Keratinocyte (primary cell): Measurements from ENCODE around the gene TXNRD2. TPM values are rescaled to one million over a fixed set of nuclear protein-coding genes. Genes with fewer than 3 reads are reported as not detected.

Experiments used
- DNase-seq: peaks from one replicate; pipeline ENCODE4 v3.0.0-alpha.2; 2011; ENCODE audit warnings: low read depth, missing footprints, low spot score
- FAIRE-seq: peaks from 2 replicates; lab custom pipeline; 2011; peaks lifted over from hg19 to GRCh38; lab: Jason Lieb, UNC
- H2AFZ ChIP-seq: 2 replicates; pipeline ENCODE4 v1.6.0; 2012; ENCODE audit warnings: low read length, control low read depth, inconsistent platforms; ENCODE audit not compliant: control insufficient read depth
- H3K27ac ChIP-seq: 2 replicates; pipeline ENCODE4 v1.5.1; 2011; ENCODE audit warnings: low read length; ENCODE audit not compliant: control insufficient read depth, insufficient read depth
- H3K27me3 ChIP-seq: 3 replicates; pipeline ENCODE4 v1.6.0; 2011; ENCODE audit warnings: low read length; ENCODE audit not compliant: control insufficient read depth, insufficient read depth; ENCODE audit errors: extremely low read depth
- H3K36me3 ChIP-seq, 2 experiments: 2 replicates in 1 of 2; 3 replicates in 1 of 2; pipeline ENCODE4 v1.5.1; 2011; ENCODE audit warnings: low read length in 2 of 2, mild to moderate bottlenecking in 1 of 2; ENCODE audit not compliant: control insufficient read depth in 2 of 2, insufficient read depth in 2 of 2; ENCODE audit errors: extremely low read depth in 1 of 2
- H3K4me1 ChIP-seq: 3 replicates; pipeline ENCODE4 v1.5.1; 2011; ENCODE audit warnings: low read length; ENCODE audit not compliant: control insufficient read depth, insufficient read depth; ENCODE audit errors: extremely low read depth
- H3K4me2 ChIP-seq: 3 replicates; pipeline ENCODE4 v1.6.0; 2011; ENCODE audit warnings: low read depth, low read length; ENCODE audit not compliant: control insufficient read depth, insufficient read depth; ENCODE audit errors: extremely low read depth
- H3K4me3 ChIP-seq, 3 experiments: fragments of 200-600 bp in 1 of 3; sonication (generic) in 1 of 3; 2 replicates in 2 of 3; 3 replicates in 1 of 3; pipeline ENCODE4 v1.5.1; 2011 to 2016; ENCODE audit warnings: low read length in 3 of 3, mild to moderate bottlenecking in 3 of 3, control low read depth in 2 of 3, inconsistent platforms in 1 of 3, low read depth in 1 of 3, mixed read lengths in 1 of 3, mixed run types in 1 of 3, moderate library complexity in 1 of 3; ENCODE audit not compliant: control insufficient read depth in 2 of 3, insufficient read depth in 2 of 3; ENCODE audit errors: extremely low read depth in 1 of 3
- H3K79me2 ChIP-seq: 2 replicates; pipeline ENCODE4 v1.6.0; 2012; ENCODE audit warnings: low read length; ENCODE audit not compliant: control insufficient read depth, insufficient read depth
- H3K9ac ChIP-seq: 3 replicates; pipeline ENCODE4 v1.6.0; 2011; ENCODE audit warnings: low read length; ENCODE audit not compliant: control insufficient read depth, insufficient read depth; ENCODE audit errors: extremely low read depth
- H3K9me1 ChIP-seq: 3 replicates; pipeline ENCODE4 v1.6.0; 2011; ENCODE audit warnings: low read length; ENCODE audit not compliant: control insufficient read depth, insufficient read depth; ENCODE audit errors: extremely low read depth
- H3K9me3 ChIP-seq: 2 replicates; pipeline ENCODE4 v1.5.1; 2012; ENCODE audit warnings: low read depth, low read length; ENCODE audit not compliant: control insufficient read depth
- H4K20me1 ChIP-seq: 3 replicates; pipeline ENCODE4 v1.6.0; 2011; ENCODE audit warnings: low read length; ENCODE audit not compliant: control insufficient read depth, insufficient read depth; ENCODE audit errors: extremely low read depth
- EZH2 ChIP-seq: IDR thresholded peaks from one replicate; pipeline ENCODE4 v1.6.1; 2012; ENCODE audit warnings: inconsistent platforms, mild to moderate bottlenecking, low read length, moderate library complexity
- dilution Hi-C: fragments of 300-500 bp; cut with MboI; formaldehyde crosslinking; loops from one replicate; pipeline ENCODE4 v1.7.0; 2020; ENCODE audit warnings: low sequenced_read_pairs; ENCODE audit not compliant: extremely low pct_ligation_motif_present
- polyA plus RNA-seq, 5 experiments: library from polyadenylated mRNA; depleted of rRNA in 3 of 5; stranded (reverse) in 3 of 5; stranded (forward) in 1 of 5; unstranded in 1 of 5; fragments of >200 nt; gene quantifications; 1 replicate in 1 of 5; 2 replicates in 3 of 5; 3 replicates in 1 of 5; pipeline versions ENCODE4 v1.2.1 to v1.2.3, GENCODE V29; 2011 to 2012; ENCODE audit warnings: missing spikeins in 2 of 5, low read depth in 1 of 5, low replicate concordance in 1 of 5
- TF ChIP-seq, protein P1 (sequence below), 3 experiments: IDR thresholded peaks in 1 of 3; conservative IDR thresholded peaks in 1 of 3; optimal IDR thresholded peaks in 1 of 3; 2 replicates in 2 of 3; 3 replicates in 1 of 3; pipeline versions ENCODE3 to v1.5.1; 2011; ENCODE audit warnings: low read length in 3 of 3, mild to moderate bottlenecking in 3 of 3, moderate library complexity in 2 of 3, control low read depth in 1 of 3, inconsistent platforms in 1 of 3; ENCODE audit not compliant: insufficient read depth in 2 of 3; ENCODE audit errors: extremely low read depth in 1 of 3

TXNRD2 gene
- polyA plus RNA-seq, 1 donor (not counting 4 experiments of a cell fraction or from before 2014, with no cell fraction given): 16.0 TPM

DNA sequence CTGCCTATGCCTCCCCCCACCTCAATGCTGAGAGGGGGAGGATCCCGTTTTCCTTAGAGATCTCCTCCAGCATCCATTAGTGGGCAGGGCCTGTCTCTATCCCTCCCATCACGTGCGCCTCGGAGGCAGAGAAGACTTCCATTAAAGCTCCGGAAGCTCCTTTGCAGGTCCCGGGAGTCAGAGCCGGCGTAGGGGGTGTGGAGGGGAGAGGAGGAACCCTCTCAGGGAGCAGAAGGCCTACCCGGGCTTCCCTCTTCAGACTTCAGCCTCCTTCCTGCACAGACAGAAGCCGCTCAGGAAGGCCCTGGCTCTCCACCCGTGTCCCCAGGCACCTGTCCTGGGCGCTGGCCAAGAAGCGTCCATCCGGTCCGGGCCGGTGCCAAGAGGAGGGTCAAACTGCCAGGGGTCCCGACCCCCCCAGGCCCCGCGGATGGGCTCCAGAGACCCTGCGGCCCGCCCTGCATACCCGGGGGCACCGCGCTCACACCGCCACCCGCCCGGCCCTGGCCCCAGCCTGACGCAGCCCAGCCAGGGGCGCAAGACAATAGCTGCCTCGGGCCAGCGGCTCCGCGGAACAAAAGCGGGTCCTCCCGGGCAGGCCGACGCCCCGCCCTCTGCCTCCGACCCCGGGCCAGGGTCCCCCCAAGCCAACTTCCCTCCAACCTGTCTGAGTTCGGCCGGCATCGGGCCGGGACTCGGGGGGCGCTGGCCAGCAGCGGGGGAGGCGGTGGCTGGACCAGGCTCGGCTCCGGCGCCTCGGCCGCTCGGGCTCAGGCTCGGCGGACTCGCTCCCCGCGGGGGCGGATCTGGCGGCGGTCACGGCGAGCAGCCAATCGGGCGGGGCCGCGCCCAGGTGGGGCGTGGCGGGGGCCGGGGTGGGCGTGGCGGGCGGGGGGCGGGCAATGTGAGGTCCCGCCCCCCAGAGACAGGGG lies 45.1 kb upstream of the TXNRD2 start:
- H2AFZ ChIP-seq: peak overlapping the region; percentile 71
- no peaks in the 10 kb centered on the region for H3K79me2 ChIP-seq
- H3K36me3 ChIP-seq: no peaks in the 10 kb centered on the region
- H3K9ac ChIP-seq: peak overlapping the region; percentile 75
- dilution Hi-C loops: no loop called here
- peaks cover 5% of the 10 kb centered on the region for H3K9me1 ChIP-seq
- H3K27me3 ChIP-seq: no peaks in the 10 kb centered on the region
- H3K4me3 ChIP-seq: peak overlapping the region; percentile 71 to 80 (median 72)
- no peak for TF ChIP-seq EZH2
- TF ChIP-seq, protein P1, sequence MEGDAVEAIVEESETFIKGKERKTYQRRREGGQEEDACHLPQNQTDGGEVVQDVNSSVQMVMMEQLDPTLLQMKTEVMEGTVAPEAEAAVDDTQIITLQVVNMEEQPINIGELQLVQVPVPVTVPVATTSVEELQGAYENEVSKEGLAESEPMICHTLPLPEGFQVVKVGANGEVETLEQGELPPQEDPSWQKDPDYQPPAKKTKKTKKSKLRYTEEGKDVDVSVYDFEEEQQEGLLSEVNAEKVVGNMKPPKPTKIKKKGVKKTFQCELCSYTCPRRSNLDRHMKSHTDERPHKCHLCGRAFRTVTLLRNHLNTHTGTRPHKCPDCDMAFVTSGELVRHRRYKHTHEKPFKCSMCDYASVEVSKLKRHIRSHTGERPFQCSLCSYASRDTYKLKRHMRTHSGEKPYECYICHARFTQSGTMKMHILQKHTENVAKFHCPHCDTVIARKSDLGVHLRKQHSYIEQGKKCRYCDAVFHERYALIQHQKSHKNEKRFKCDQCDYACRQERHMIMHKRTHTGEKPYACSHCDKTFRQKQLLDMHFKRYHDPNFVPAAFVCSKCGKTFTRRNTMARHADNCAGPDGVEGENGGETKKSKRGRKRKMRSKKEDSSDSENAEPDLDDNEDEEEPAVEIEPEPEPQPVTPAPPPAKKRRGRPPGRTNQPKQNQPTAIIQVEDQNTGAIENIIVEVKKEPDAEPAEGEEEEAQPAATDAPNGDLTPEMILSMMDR (optimal IDR thresholded peaks at IDR 0.05 in 1 of 3, IDR thresholded peaks at IDR 0.05 in 1 of 3, conservative IDR thresholded peaks at IDR 0.05 in 1 of 3; ENCODE audit: extremely low read depth in 1 of 3, insufficient read depth in 2 of 3, low read length in 3 of 3): no peak
- H3K9me3 ChIP-seq: no peaks in the 10 kb centered on the region
- peak overlapping the region; percentile 90 for H3K4me2 ChIP-seq
- DNase-seq: no peak
- H4K20me1 ChIP-seq: no peaks in the 10 kb centered on the region
- peaks cover 39% of the 10 kb centered on the region for H3K4me1 ChIP-seq
- FAIRE-seq: peak; percentile 71
- peak overlapping the region; percentile 47 for H3K27ac ChIP-seq

DNA sequence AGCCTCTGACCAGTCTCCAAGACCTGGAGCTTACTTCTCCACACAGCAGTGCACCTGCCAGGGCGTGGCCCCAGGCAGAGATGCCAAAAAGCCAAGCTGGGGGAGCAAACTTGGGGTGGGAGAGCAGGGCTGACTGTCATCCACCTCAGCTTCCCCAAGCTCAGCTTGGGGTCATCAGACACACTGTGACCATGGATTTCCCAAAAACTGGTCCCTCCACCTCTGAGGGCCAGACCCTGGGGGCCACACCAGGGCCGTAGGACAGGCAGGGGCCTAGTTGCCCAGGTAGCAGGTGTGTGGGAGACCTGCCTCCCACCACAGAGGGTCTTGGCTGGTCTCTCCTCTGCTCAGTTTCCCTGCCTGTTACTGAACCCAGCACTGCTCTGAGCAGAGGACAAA lies 44.4 kb upstream of the TXNRD2 start:
- peak overlapping the region; percentile 71 to 80 (median 72) for H3K4me3 ChIP-seq
- FAIRE-seq (no peak), DNase-seq (no peak)
- no peak overlapping the region for H3K27ac ChIP-seq
- H3K4me2 ChIP-seq: peak overlapping the region; percentile 90
- H3K9me1 ChIP-seq: peaks cover 5% of the 10 kb centered on the region
- H4K20me1 ChIP-seq: no peaks in the 10 kb centered on the region
- no peaks in the 10 kb centered on the region for H3K79me2 ChIP-seq
- H3K9ac ChIP-seq: peak overlapping the region; percentile 75
- dilution Hi-C loops: no loop called here
- peaks cover 39% of the 10 kb centered on the region for H3K4me1 ChIP-seq
- H2AFZ ChIP-seq: peak overlapping the region; percentile 71
- no peaks in the 10 kb centered on the region for H3K36me3 ChIP-seq
- no peak for TF ChIP-seq EZH2
- TF ChIP-seq, protein P1 (optimal IDR thresholded peaks at IDR 0.05 in 1 of 3, IDR thresholded peaks at IDR 0.05 in 1 of 3, conservative IDR thresholded peaks at IDR 0.05 in 1 of 3; ENCODE audit: extremely low read depth in 1 of 3, insufficient read depth in 2 of 3, low read length in 3 of 3): no peak
- H3K27me3 ChIP-seq: no peaks in the 10 kb centered on the region
- no peaks in the 10 kb centered on the region for H3K9me3 ChIP-seq
